OCI-LY1 (cell line): Measurements from ENCODE around the gene NR2F1-AS1.
"Not testable (repeated sequence)": the region's sequence is repeated elsewhere in the genome, so short reads cannot be mapped to it uniquely, and the experiment has no call there.

ENCODE experiments used
- H2AFZ ChIP-seq: fragments of 200-600 bp; sonication (generic), shearing (Covaris generic); 2 replicates; pipeline ENCODE4 v1.6.0; 2014; ENCODE audit warnings: antibody characterized with exemption, mild to moderate bottlenecking, low read length
- H3F3A ChIP-seq: fragments of 200-600 bp; sonication (generic), shearing (Covaris generic); 2 replicates; pipeline ENCODE4 v1.6.0; 2014; ENCODE audit warnings: mild to moderate bottlenecking, antibody characterized with exemption, low read length, moderate library complexity; ENCODE audit not compliant: insufficient read depth
- H3K27ac ChIP-seq: fragments of 200-600 bp; sonication (generic); 2 replicates; pipeline ENCODE4 v1.5.1; 2014; ENCODE audit warnings: low read length, mixed run types, mild to moderate bottlenecking, low read depth; ENCODE audit not compliant: poor library complexity, severe bottlenecking
- H3K27me3 ChIP-seq: fragments of 200-600 bp; sonication (generic); 2 replicates; pipeline ENCODE4 v1.6.0; 2014; ENCODE audit warnings: antibody characterized with exemption, mild to moderate bottlenecking, low read length, moderate library complexity; ENCODE audit not compliant: insufficient read depth
- H3K36me3 ChIP-seq: fragments of 200-600 bp; sonication (generic); 2 replicates; pipeline ENCODE4 v1.6.1; 2014; ENCODE audit warnings: mild to moderate bottlenecking, antibody characterized with exemption, low read length, moderate library complexity, mixed read lengths; ENCODE audit not compliant: insufficient read depth
- H3K4me1 ChIP-seq: fragments of 200-600 bp; sonication (generic); 2 replicates; pipeline ENCODE4 v1.5.1; 2014; ENCODE audit warnings: mild to moderate bottlenecking, low read length, moderate library complexity; ENCODE audit not compliant: insufficient read depth, severe bottlenecking
- H3K4me2 ChIP-seq: fragments of 200-600 bp; sonication (generic), shearing (Covaris generic); 2 replicates; pipeline ENCODE4 v1.6.1; 2014; ENCODE audit warnings: low read length
- H3K4me3 ChIP-seq: fragments of 200-600 bp; sonication (generic); 2 replicates; pipeline ENCODE4 v1.5.1; 2014; ENCODE audit warnings: low read length, low read depth, mild to moderate bottlenecking, mixed read lengths; ENCODE audit not compliant: poor library complexity, severe bottlenecking
- H3K79me2 ChIP-seq: fragments of 200-600 bp; shearing (Covaris generic); 2 replicates; pipeline ENCODE4 v1.6.1; 2016; ENCODE audit warnings: mixed run types, low read length, mixed read lengths; ENCODE audit not compliant: insufficient read depth
- H3K9ac ChIP-seq: fragments of 200-600 bp; sonication (generic), shearing (Covaris generic); 2 replicates; pipeline ENCODE4 v1.6.1; 2014; ENCODE audit warnings: mild to moderate bottlenecking, low read length, mixed read lengths
- H3K9me2 ChIP-seq: fragments of 200-600 bp; sonication (generic), shearing (Covaris generic); 2 replicates; pipeline ENCODE4 v1.6.1; 2014; ENCODE audit warnings: low read depth, mild to moderate bottlenecking, low read length, mixed read lengths
- H3K9me3 ChIP-seq: fragments of 200-600 bp; shearing (Covaris generic); 2 replicates; pipeline ENCODE4 v1.6.1; 2014; ENCODE audit warnings: low read length, mixed read lengths
- H4K20me1 ChIP-seq: fragments of 200-600 bp; sonication (generic), shearing (Covaris generic); 2 replicates; pipeline ENCODE4 v1.6.0; 2016; ENCODE audit warnings: mild to moderate bottlenecking, low read length; ENCODE audit not compliant: insufficient read depth
- CTCF ChIP-seq: fragments of 200-600 bp; sonication (generic), shearing (Covaris generic); IDR thresholded peaks from 2 replicates; pipeline ENCODE4 v1.5.1; 2017; ENCODE audit warnings: mild to moderate bottlenecking, antibody characterized with exemption, low read length, moderate library complexity, mixed read lengths
- EZH2 ChIP-seq: fragments of 200-600 bp; sonication (generic), shearing (Covaris generic); IDR thresholded peaks from 2 replicates; pipeline ENCODE4 v1.8.0; 2017; ENCODE audit warnings: borderline replicate concordance, mixed run types, mild to moderate bottlenecking, antibody characterized with exemption, low read length, moderate library complexity, mixed read lengths

The NR2F1-AS1 gene

GRCh38 chr5:93512799-93513198 lies 68.2 kb downstream of the NR2F1-AS1 start:
- Histone ChIP-seq H4K20me1 (no peaks in the 10 kb centered on the region), H3K27ac (no peak overlapping the region), H3K27me3 (no peaks in the 10 kb centered on the region), H3K36me3 (no peaks in the 10 kb centered on the region), H3K79me2 (no peaks in the 10 kb centered on the region), H3K9ac (no peak overlapping the region), H3K4me2 (no peak overlapping the region), H3F3A (no peaks in the 10 kb centered on the region), H3K4me3 (no peak overlapping the region), H2AFZ (no peak overlapping the region), H3K4me1 (no peaks in the 10 kb centered on the region), H3K9me2 (no peaks in the 10 kb centered on the region), H3K9me3 (no peaks in the 10 kb centered on the region)
- no peak for TF ChIP-seq CTCF

- H3K4me3 ChIP-seq = no peak overlapping the region
- H3K9me3 ChIP-seq = no peaks in the 10 kb centered on the region
- TF ChIP-seq CTCF (no peak), EZH2 (no peak)
- H3K27me3 ChIP-seq = no peaks in the 10 kb centered on the region
- H3K4me2 ChIP-seq = no peak overlapping the region
- no peaks in the 10 kb centered on the region for H4K20me1 ChIP-seq
- no peaks in the 10 kb centered on the region for H3K36me3 ChIP-seq
- H3K79me2 ChIP-seq = no peaks in the 10 kb centered on the region
- no peaks in the 10 kb centered on the region for H3K9me2 ChIP-seq
- no peak overlapping the region for H3K27ac ChIP-seq
- no peaks in the 10 kb centered on the region for H3F3A ChIP-seq
- H2AFZ ChIP-seq = no peak overlapping the region
- H3K9ac ChIP-seq = no peak overlapping the region
- no peaks in the 10 kb centered on the region for H3K4me1 ChIP-seq
These were observed 69.6 kb downstream of the NR2F1-AS1 start for GRCh38 chr5:93511445-93511844.

GRCh38 chr5:93510626-93511380 lies 70.2 kb downstream of the NR2F1-AS1 start:
- no peak overlapping the region for H3K9ac ChIP-seq

GRCh38 chr5:93505553-93505952 lies 75.5 kb downstream of the NR2F1-AS1 start:
- H3K9me3 ChIP-seq, H3K4me1 ChIP-seq, H3K9me2 ChIP-seq, H3K36me3 ChIP-seq, H3K4me2 ChIP-seq, H3K27ac ChIP-seq, H2AFZ ChIP-seq, H3K4me3 ChIP-seq, H3K79me2 ChIP-seq, H3F3A ChIP-seq, H4K20me1 ChIP-seq, H3K27me3 ChIP-seq, H3K9ac ChIP-seq: not testable (repeated sequence)

More at GRCh38 chr5:93510626-93511380, 70.2 kb downstream of the NR2F1-AS1 start:
- Histone ChIP-seq H3K4me2 (no peak overlapping the region), H3F3A (no peaks in the 10 kb centered on the region), H3K27ac (no peak overlapping the region), H3K36me3 (no peaks in the 10 kb centered on the region), H3K4me3 (no peak overlapping the region), H2AFZ (no peak overlapping the region), H3K27me3 (no peaks in the 10 kb centered on the region), H3K79me2 (no peaks in the 10 kb centered on the region), H3K9me3 (no peaks in the 10 kb centered on the region), H4K20me1 (no peaks in the 10 kb centered on the region), H3K4me1 (no peaks in the 10 kb centered on the region), H3K9me2 (no peaks in the 10 kb centered on the region)
- TF ChIP-seq CTCF = no peak
- TF ChIP-seq EZH2 = no peak
